MM.1S (cell line): Measurements from ENCODE around the gene KRTAP26-1.

ENCODE experiments used
- DNase-seq: peaks from one replicate; pipeline ENCODE4 v3.0.0-alpha.2; 2015
- H2AFZ ChIP-seq: fragments of 300-600 bp; sonication (generic); 2 replicates; pipeline ENCODE4 v1.6.0; 2016; ENCODE audit warnings: antibody characterized with exemption, low read length
- H3F3A ChIP-seq: fragments of 300-600 bp; sonication (generic); 2 replicates; pipeline ENCODE4 v1.6.1; 2016; ENCODE audit warnings: mild to moderate bottlenecking, antibody characterized with exemption, low read length, moderate library complexity, mixed read lengths; ENCODE audit not compliant: insufficient read depth
- H3K27ac ChIP-seq: fragments of 300-600 bp; sonication (generic); 2 replicates; pipeline ENCODE4 v1.5.1; 2016; ENCODE audit warnings: mild to moderate bottlenecking, low read length
- H3K27me3 ChIP-seq: fragments of 300-600 bp; sonication (generic); replicated peaks from 2 replicates; pipeline ENCODE4 v1.6.0; 2016; ENCODE audit warnings: low read length; ENCODE audit not compliant: insufficient read depth
- H3K36me3 ChIP-seq: fragments of 300-600 bp; sonication (generic); replicated peaks from 2 replicates; pipeline ENCODE4 v1.6.1; 2016; ENCODE audit warnings: mild to moderate bottlenecking, low read length, mixed read lengths; ENCODE audit not compliant: insufficient read depth
- H3K4me1 ChIP-seq: fragments of 300-600 bp; sonication (generic); 2 replicates; pipeline ENCODE4 v1.6.1; 2016; ENCODE audit warnings: low read length, mixed read lengths
- H3K4me2 ChIP-seq: fragments of 300-600 bp; sonication (generic); 2 replicates; pipeline ENCODE4 v1.6.0; 2016; ENCODE audit warnings: low read depth, low read length
- H3K4me3 ChIP-seq: fragments of 300-600 bp; sonication (generic); 2 replicates; pipeline ENCODE4 v1.5.1; 2016; ENCODE audit warnings: low read length, mixed read lengths
- H3K79me2 ChIP-seq: fragments of 300-600 bp; sonication (generic); 2 replicates; pipeline ENCODE4 v1.6.1; 2016; ENCODE audit warnings: mixed run types, low read length, mixed read lengths
- H3K9ac ChIP-seq: fragments of 300-600 bp; sonication (generic); 2 replicates; pipeline ENCODE4 v1.6.1; 2016; ENCODE audit warnings: low read length, mixed read lengths
- H3K9me2 ChIP-seq: fragments of 300-600 bp; sonication (generic); replicated peaks from 2 replicates; pipeline ENCODE4 v1.6.1; 2016; ENCODE audit warnings: mild to moderate bottlenecking, low read length, mixed read lengths; ENCODE audit not compliant: insufficient read depth
- H3K9me3 ChIP-seq: fragments of 300-600 bp; sonication (generic); replicated peaks from 2 replicates; pipeline ENCODE4 v1.6.1; 2016; ENCODE audit warnings: mild to moderate bottlenecking, low read length, mixed read lengths; ENCODE audit not compliant: insufficient read depth
- H4K20me1 ChIP-seq: fragments of 300-600 bp; sonication (generic); 2 replicates; pipeline ENCODE4 v1.6.1; 2016; ENCODE audit warnings: mild to moderate bottlenecking, low read length, moderate library complexity, mixed read lengths; ENCODE audit not compliant: insufficient read depth
- EZH2 ChIP-seq: fragments of 300-600 bp; sonication (generic); optimal IDR thresholded peaks from 2 replicates; pipeline ENCODE3; 2017; ENCODE audit warnings: low read depth, mild to moderate bottlenecking, antibody characterized with exemption, low read length, mixed read lengths
- EZH2phosphoT487 ChIP-seq: fragments of 300-600 bp; sonication (generic); IDR thresholded peaks from 2 replicates; pipeline ENCODE4 v1.6.1; 2018; ENCODE audit warnings: antibody characterized with exemption, low read length
- TF ChIP-seq, protein P1 (sequence below): fragments of 300-600 bp; sonication (generic); IDR thresholded peaks from 2 replicates; pipeline ENCODE4 v1.5.1; 2016; ENCODE audit warnings: antibody characterized with exemption, low read length, mixed read lengths

Gene KRTAP26-1, protein sequence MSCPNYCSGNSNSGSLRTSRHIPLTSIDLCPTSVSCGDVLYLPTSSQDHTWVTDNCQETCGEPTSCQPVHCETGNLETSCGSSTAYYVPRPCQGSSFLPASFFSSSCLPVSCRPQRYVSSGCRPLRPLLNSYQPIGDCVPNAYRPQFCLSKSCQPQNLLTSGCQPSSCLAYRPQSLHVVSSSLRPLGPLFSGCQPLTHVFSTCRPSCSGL

DNA sequence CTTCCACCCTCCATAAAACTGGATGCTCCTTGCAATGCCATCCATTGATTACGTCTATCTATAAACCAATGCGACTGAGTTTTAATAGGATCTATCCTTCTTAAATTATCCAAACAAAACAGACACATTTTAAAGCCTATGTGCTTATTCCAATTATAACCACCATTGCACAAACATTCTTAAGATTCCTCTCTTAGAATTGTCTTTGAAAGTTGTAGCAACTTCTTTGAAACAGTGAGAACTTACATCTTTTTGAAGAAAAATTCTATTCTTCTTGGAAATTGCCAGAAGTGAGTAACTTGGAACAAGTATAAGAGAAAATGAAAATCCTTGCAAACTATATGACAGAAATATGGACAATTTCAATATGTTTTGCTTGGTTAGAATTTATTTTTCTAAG lies at the start of gene KRTAP26-1:
TSS of gene KRTAP26-1 (minus strand) at position 101 of the 400 bp plus-strand sequence. CDS start 280 bp downstream, outside the sequence.
- no peaks in the 10 kb centered on the region for H3K27me3 ChIP-seq
- no peak within 1 kb of the TSS for H3K27ac ChIP-seq
- H3K4me2 ChIP-seq = no peak within 1 kb of the TSS
- no peaks in the 10 kb centered on the region for H3K9me2 ChIP-seq
- H2AFZ ChIP-seq = no peak within 1 kb of the TSS
- no peak for DNase-seq
- H3K9me3 ChIP-seq = no peaks in the 10 kb centered on the region
- H4K20me1 ChIP-seq = no peaks in the 10 kb centered on the region
- H3K9ac ChIP-seq = no peak within 1 kb of the TSS
- H3K4me1 ChIP-seq = no peaks in the 10 kb centered on the region
- no peak within 1 kb of the TSS for H3K4me3 ChIP-seq
- TF ChIP-seq, protein P1, sequence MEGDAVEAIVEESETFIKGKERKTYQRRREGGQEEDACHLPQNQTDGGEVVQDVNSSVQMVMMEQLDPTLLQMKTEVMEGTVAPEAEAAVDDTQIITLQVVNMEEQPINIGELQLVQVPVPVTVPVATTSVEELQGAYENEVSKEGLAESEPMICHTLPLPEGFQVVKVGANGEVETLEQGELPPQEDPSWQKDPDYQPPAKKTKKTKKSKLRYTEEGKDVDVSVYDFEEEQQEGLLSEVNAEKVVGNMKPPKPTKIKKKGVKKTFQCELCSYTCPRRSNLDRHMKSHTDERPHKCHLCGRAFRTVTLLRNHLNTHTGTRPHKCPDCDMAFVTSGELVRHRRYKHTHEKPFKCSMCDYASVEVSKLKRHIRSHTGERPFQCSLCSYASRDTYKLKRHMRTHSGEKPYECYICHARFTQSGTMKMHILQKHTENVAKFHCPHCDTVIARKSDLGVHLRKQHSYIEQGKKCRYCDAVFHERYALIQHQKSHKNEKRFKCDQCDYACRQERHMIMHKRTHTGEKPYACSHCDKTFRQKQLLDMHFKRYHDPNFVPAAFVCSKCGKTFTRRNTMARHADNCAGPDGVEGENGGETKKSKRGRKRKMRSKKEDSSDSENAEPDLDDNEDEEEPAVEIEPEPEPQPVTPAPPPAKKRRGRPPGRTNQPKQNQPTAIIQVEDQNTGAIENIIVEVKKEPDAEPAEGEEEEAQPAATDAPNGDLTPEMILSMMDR = no peak
- no peak for TF ChIP-seq EZH2
- TF ChIP-seq EZH2phosphoT487 = no peak
- no peaks in the 10 kb centered on the region for H3K36me3 ChIP-seq
- H3F3A ChIP-seq = no peaks in the 10 kb centered on the region
- H3K79me2 ChIP-seq = no peaks in the 10 kb centered on the region

DNA sequence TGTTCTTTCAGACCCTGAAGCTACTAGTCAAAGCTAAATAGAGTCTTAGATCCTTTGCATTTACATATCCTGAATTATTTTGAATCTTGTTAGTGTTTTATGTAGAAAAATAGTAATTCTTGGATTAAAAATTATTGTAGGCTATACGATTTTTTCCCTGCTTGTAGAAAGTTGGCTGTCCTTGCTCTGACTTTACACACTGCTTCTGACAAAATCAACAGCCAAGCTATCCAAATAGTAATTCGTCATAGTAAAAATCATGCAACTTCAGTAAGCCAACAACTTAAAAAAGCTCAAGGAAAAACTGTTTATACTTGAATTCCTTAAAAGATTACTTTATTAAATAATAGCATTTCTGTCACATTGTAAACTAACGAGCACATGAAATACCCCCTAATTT lies 35.8 kb upstream of the KRTAP26-1 start:
- Histone ChIP-seq H3K9me2 (no peaks in the 10 kb centered on the region), H3K4me2 (no peak overlapping the region), H2AFZ (no peak overlapping the region)

DNA sequence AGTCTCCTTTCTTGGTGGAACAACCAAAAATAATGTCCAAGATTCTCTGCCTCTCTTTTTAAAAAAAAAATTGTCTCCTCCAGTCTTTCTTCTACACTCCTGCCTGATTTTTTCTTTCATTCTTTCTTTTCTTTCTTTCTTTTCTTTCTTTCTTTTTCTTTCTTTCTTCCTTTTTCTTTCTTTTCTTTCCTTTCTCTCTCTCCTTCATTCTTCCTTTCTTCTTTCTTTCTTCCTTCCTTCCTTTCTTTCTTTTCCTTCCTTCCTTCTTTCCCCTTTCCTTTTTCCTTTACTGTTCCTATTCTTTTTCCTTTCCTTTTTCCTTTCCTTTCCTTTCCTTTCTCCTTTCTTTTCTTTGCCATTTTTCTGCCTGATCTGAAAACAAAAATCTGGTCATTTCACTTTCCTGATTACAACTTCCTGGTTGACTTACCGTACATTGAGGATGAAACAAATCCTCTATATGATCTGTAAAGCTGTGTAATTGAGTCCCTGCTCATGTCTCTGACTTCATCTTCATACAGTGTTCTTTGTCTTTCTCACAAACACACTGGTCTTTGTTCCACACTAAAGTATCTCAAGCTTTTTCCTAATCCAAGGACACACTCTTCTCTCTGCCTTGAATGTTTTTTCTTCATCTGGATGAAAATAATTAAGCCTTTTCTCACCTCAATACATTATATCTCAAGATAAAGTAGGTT lies 34.3 kb upstream of the KRTAP26-1 start:
- no peaks in the 10 kb centered on the region for H3K79me2 ChIP-seq
- no peaks in the 10 kb centered on the region for H4K20me1 ChIP-seq
- H3K4me2 ChIP-seq = no peak overlapping the region
- H2AFZ ChIP-seq = no peak overlapping the region
- no peaks in the 10 kb centered on the region for H3F3A ChIP-seq
- no peaks in the 10 kb centered on the region for H3K27me3 ChIP-seq
- H3K9me2 ChIP-seq = no peaks in the 10 kb centered on the region
- H3K9me3 ChIP-seq = no peaks in the 10 kb centered on the region
- no peaks in the 10 kb centered on the region for H3K4me1 ChIP-seq
- no peak overlapping the region for H3K9ac ChIP-seq
- H3K27ac ChIP-seq = no peak overlapping the region
- no peak for DNase-seq
- TF ChIP-seq EZH2phosphoT487 (no peak), EZH2 (no peak)
- TF ChIP-seq, protein P1 = no peak
- no peaks in the 10 kb centered on the region for H3K36me3 ChIP-seq
- H3K4me3 ChIP-seq = no peak overlapping the region

More for the DNA sequence above, 35.8 kb upstream of the KRTAP26-1 start:
- H3K79me2 ChIP-seq = no peaks in the 10 kb centered on the region
- DNase-seq = no peak
- H3F3A ChIP-seq = no peaks in the 10 kb centered on the region
- H3K9me3 ChIP-seq = no peaks in the 10 kb centered on the region
- H4K20me1 ChIP-seq = no peaks in the 10 kb centered on the region
- TF ChIP-seq EZH2phosphoT487 (no peak), EZH2 (no peak)
- TF ChIP-seq, protein P1 = no peak
- no peaks in the 10 kb centered on the region for H3K36me3 ChIP-seq
- no peak overlapping the region for H3K9ac ChIP-seq
- no peaks in the 10 kb centered on the region for H3K27me3 ChIP-seq
- no peak overlapping the region for H3K4me3 ChIP-seq
- H3K4me1 ChIP-seq = no peaks in the 10 kb centered on the region
- no peak overlapping the region for H3K27ac ChIP-seq
